ENCODE results near the gene COL4A4.

COL4A4 gene

DNA sequence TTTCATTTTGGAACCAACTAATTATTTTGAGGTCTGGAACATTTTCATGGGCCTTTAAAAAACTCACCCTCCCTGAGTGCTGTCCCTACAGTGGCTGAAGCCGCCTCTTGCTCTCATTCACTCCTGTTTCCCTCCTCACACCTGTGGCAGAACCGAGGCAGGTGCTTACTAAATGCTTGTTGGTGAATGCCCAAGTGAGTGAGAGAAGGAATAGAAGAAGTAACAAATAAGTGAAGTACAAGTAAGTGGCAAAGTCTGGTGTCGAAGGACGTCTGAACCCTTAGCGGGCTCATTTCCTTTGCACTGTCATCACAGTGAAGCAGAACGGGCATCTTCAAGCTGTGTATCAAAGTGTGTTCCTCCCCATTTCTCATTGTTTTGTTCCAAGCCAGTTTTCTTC is 192.9 kb downstream of the COL4A4 start:
- H3K27ac ChIP-seq (ENCODE audit: low read length), result no peak overlapping the region
- no peaks in the 10 kb centered on the region for H3K9me3 ChIP-seq (ENCODE audit: insufficient read depth, low read depth, low read length)
- no peak overlapping the region for H3K9ac ChIP-seq (ENCODE audit: low read depth, low read length)
- no peaks in the 10 kb centered on the region for H3K4me1 ChIP-seq (ENCODE audit: insufficient read depth, low read length)
- no peaks in the 10 kb centered on the region for H3K27me3 ChIP-seq (ENCODE audit: insufficient read depth, low read length)
- no peaks in the 10 kb centered on the region for H3K36me3 ChIP-seq (ENCODE audit: insufficient read depth, low read depth, low read length)
- H3K4me3 ChIP-seq (ENCODE audit: low read length), result no peak overlapping the region

DNA sequence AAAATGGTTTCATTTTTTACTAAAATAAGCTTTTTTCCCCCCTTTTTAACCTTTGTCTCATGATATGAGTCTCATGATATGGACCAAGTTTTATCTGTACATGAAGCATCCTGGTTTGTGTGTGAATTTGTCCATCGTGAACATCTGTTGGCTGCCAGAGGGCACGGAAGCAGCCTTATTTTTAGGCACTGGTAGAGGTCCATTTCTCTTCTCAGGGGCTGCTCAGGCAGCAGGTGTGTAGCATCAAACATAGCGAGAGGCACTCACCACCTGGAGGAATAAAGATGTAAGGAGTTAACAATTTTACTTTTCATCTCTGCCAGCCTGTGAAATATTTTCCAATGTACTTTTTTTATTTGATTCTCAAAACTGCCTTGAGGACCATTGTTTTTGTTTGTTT is 193.6 kb downstream of the COL4A4 start:
- Histone ChIP-seq H3K27me3 (ENCODE audit: insufficient read depth, low read length) (no peaks in the 10 kb centered on the region), H3K9ac (ENCODE audit: low read depth, low read length) (no peak overlapping the region), H3K4me3 (ENCODE audit: low read length) (no peak overlapping the region), H3K9me3 (ENCODE audit: insufficient read depth, low read depth, low read length) (no peaks in the 10 kb centered on the region), H3K4me1 (ENCODE audit: insufficient read depth, low read length) (no peaks in the 10 kb centered on the region), H3K27ac (ENCODE audit: low read length) (no peak overlapping the region), H3K36me3 (ENCODE audit: insufficient read depth, low read depth, low read length) (no peaks in the 10 kb centered on the region)

DNA sequence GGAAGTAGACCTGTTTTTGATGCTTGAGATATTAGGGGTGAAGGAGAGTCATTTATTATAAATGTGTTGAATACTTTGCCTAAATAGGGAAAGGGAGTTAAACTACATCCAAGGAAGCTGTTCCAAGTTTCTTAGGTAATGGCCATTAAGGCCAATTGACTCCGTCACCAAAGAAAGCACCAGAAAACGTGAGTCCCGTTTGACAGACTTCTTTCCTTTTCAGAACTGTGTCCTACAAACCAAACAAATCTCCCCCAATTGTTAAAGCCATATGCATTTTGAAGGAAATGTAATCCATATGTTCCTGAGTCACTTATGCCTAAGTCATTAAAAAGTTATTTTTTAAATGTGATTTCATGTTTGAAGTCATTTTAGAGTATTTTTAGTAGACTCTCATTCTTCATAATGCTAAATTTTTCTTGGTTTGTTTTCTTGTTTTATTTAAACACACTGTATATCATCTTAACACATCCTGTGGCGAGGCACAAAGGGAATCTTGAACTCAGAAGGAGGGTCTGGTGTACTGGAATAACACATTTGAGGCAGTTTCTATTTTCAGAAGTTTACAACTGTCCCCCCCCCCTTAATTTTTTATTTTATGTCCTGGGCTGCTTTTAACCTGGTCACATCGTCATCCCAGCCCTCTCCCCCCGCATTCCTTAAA is 194.5 kb downstream of the COL4A4 start:
- Histone ChIP-seq H3K4me1 (ENCODE audit: insufficient read depth, low read length) (no peaks in the 10 kb centered on the region), H3K4me3 (ENCODE audit: low read length) (no peak overlapping the region), H3K9me3 (ENCODE audit: insufficient read depth, low read depth, low read length) (no peaks in the 10 kb centered on the region), H3K27me3 (ENCODE audit: insufficient read depth, low read length) (no peaks in the 10 kb centered on the region), H3K9ac (ENCODE audit: low read depth, low read length) (no peak overlapping the region), H3K36me3 (ENCODE audit: insufficient read depth, low read depth, low read length) (no peaks in the 10 kb centered on the region), H3K27ac (ENCODE audit: low read length) (no peak overlapping the region)

DNA sequence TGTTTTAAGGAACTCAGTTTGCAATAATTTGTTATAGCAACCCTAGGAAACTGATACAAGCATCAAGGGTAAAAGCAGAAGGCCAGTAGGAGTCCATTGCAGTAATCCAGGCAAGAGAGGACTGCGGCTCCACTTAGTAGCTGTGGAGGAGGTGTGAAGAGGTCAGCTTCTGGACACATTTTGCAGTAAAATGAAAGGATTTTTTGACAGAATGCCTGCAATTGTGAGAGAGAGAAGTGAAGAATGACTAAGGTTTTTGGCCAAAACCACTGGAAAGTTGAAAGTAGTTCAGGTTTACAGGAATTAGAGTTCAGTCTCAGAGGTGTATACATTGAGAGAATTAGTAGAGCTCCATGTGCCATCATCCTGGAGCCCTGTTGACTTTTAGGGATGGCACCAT is 198.6 kb downstream of the COL4A4 start:
- no peak overlapping the region for H3K9ac ChIP-seq (ENCODE audit: low read depth, low read length)
- no peaks in the 10 kb centered on the region for H3K27me3 ChIP-seq (ENCODE audit: insufficient read depth, low read length)
- no peaks in the 10 kb centered on the region for H3K9me3 ChIP-seq (ENCODE audit: insufficient read depth, low read depth, low read length)
- H3K36me3 ChIP-seq (ENCODE audit: insufficient read depth, low read depth, low read length), result no peaks in the 10 kb centered on the region
- H3K4me1 ChIP-seq (ENCODE audit: insufficient read depth, low read length), result peaks cover 8% of the 10 kb centered on the region; the same call in 1 of the 2 replicates
- no peak overlapping the region for H3K27ac ChIP-seq (ENCODE audit: low read length)
- H3K4me3 ChIP-seq (ENCODE audit: low read length), result no peak overlapping the region

DNA sequence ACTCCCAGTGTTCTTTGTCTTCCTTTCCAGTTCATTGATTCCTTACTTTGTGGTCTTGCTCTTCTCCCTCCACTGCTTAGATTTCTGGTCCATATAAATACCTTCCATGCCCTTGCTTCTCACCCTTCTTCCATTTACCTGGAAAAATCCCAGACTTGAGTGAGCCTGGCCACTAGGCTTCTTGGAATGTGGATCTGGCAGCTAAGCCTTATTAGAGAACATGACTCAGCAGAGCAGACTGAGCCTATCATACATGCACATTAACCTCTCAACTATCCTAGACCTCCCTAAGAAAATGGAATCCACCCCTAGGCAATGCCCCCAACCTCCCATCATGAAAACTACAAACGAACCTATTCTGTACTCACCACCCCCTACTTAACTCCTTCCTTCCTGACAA is 200.5 kb downstream of the COL4A4 start:
- Histone ChIP-seq H3K9me3 (ENCODE audit: insufficient read depth, low read depth, low read length) (peaks cover 13% of the 10 kb centered on the region; the same call in 1 of the 2 replicates), H3K36me3 (ENCODE audit: insufficient read depth, low read depth, low read length) (no peaks in the 10 kb centered on the region), H3K27me3 (ENCODE audit: insufficient read depth, low read length) (no peaks in the 10 kb centered on the region), H3K4me3 (ENCODE audit: low read length) (no peak overlapping the region), H3K9ac (ENCODE audit: low read depth, low read length) (no peak overlapping the region), H3K27ac (ENCODE audit: low read length) (no peak overlapping the region), H3K4me1 (ENCODE audit: insufficient read depth, low read length) (peaks cover 8% of the 10 kb centered on the region; the same call in 1 of the 2 replicates)

DNA sequence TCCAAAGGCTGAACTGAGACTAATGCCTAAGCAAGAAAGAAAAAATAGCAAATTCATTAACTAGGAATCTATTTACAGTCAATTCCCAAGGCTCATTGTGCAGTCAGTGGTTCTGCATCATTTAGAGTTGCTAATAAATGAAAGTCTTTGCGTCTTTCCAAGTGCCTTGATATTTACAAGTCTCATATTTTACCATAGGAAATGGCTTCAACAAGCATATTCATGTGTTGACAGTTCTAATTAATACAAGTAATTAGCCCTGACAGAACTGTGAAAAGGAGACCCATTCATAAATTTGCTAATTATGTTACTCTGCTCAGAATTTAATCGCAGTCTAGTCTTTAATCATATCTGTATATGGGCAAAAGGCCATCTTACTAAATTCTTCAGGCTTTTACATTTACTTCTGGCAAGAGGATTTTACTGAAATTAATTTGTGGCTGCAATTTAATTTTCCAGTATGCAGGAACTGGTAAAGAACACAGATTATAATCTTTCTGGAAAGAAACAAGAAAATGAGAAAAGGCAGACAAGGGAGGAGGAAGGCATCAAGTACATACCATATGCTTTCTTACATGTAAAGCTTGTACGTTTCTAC is 201.7 kb downstream of the COL4A4 start:
- H3K4me3 ChIP-seq (ENCODE audit: low read length), result no peak overlapping the region
- H3K27ac ChIP-seq (ENCODE audit: low read length), result no peak overlapping the region
- no peaks in the 10 kb centered on the region for H3K27me3 ChIP-seq (ENCODE audit: insufficient read depth, low read length)
- peaks cover 16% of the 10 kb centered on the region for H3K9me3 ChIP-seq (ENCODE audit: insufficient read depth, low read depth, low read length)
- peaks cover 8% of the 10 kb centered on the region; the same call in 1 of the 2 replicates for H3K4me1 ChIP-seq (ENCODE audit: insufficient read depth, low read length)
- H3K36me3 ChIP-seq (ENCODE audit: insufficient read depth, low read depth, low read length), result no peaks in the 10 kb centered on the region
- H3K9ac ChIP-seq (ENCODE audit: low read depth, low read length), result no peak overlapping the region

DNA sequence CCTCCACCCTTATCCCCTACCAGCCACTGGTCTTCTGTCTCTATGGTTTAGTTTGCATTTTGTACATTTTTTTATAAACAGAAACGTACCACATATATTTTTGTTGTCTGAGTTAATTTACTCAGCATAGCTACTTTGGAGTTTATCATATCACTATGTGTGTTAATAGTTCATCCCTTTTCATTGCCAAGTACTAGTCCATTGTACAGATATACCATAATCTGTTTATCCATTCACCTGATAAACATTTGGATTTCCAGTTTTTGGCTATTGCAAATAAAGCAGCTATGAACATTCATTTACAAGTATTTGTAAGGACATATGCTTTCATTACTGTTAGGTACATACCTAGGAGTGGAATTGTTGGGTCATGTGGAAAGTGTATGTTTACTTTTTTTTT is 204.6 kb downstream of the COL4A4 start:
- no peak overlapping the region for H3K27ac ChIP-seq (ENCODE audit: low read length)
- no peak overlapping the region for H3K9ac ChIP-seq (ENCODE audit: low read depth, low read length)
- H3K4me3 ChIP-seq (ENCODE audit: low read length), result no peak overlapping the region
- peaks cover 8% of the 10 kb centered on the region; the same call in 1 of the 2 replicates for H3K4me1 ChIP-seq (ENCODE audit: insufficient read depth, low read length)
- no peaks in the 10 kb centered on the region for H3K27me3 ChIP-seq (ENCODE audit: insufficient read depth, low read length)
- H3K9me3 ChIP-seq (ENCODE audit: insufficient read depth, low read depth, low read length), result peaks cover 16% of the 10 kb centered on the region
- H3K36me3 ChIP-seq (ENCODE audit: insufficient read depth, low read depth, low read length), result no peaks in the 10 kb centered on the region

DNA sequence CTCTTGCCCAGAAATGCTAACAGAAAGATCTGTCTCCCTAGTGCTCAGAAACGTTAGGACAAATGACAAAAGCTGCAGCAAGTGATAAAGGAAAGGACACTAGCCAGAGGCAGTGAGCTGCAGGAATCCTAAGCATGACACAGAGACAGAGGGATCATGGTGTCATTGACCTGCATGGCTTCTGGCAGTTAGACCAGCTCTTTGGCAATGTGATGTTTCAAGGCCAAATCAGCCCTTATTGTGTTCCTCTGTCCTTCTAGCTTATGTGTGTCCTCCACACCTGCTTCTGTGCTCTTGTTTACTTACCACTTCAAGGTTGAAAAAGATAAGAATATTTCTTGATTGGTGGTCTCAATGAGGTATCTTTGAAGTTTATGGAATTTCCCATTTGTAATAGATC is 207.3 kb downstream of the COL4A4 start:
- Histone ChIP-seq H3K36me3 (ENCODE audit: insufficient read depth, low read depth, low read length) (no peaks in the 10 kb centered on the region), H3K4me1 (ENCODE audit: insufficient read depth, low read length) (no peaks in the 10 kb centered on the region), H3K9me3 (ENCODE audit: insufficient read depth, low read depth, low read length) (peaks cover 16% of the 10 kb centered on the region), H3K27ac (ENCODE audit: low read length) (no peak overlapping the region), H3K4me3 (ENCODE audit: low read length) (no peak overlapping the region), H3K9ac (ENCODE audit: low read depth, low read length) (no peak overlapping the region), H3K27me3 (ENCODE audit: insufficient read depth, low read length) (no peaks in the 10 kb centered on the region)

DNA sequence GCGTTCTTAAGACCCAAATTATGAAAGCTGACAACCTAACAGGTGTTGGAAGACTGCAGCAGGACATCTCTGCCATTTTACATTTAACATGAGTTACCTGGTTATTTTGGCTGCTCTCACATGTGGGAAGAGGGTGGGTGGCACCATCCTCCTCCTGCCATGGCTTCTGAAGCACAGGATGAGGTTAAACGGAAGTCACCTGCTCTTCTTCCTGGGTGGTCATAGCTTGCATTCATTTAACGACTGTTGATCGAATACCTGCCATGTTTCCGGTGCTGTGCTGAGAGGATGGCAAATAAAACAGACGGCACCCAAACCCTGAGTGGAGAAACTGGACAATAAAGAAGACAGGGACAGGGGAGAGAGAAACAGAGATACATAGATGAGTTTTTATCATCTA is 210.2 kb downstream of the COL4A4 start:
- no peaks in the 10 kb centered on the region for H3K4me1 ChIP-seq (ENCODE audit: insufficient read depth, low read length)
- H3K36me3 ChIP-seq (ENCODE audit: insufficient read depth, low read depth, low read length), result no peaks in the 10 kb centered on the region
- H3K9ac ChIP-seq (ENCODE audit: low read depth, low read length), result no peak overlapping the region
- peaks cover 5% of the 10 kb centered on the region for H3K9me3 ChIP-seq (ENCODE audit: insufficient read depth, low read depth, low read length)
- H3K27me3 ChIP-seq (ENCODE audit: insufficient read depth, low read length), result no peaks in the 10 kb centered on the region
- H3K27ac ChIP-seq (ENCODE audit: low read length), result no peak overlapping the region
- no peak overlapping the region for H3K4me3 ChIP-seq (ENCODE audit: low read length)

DNA sequence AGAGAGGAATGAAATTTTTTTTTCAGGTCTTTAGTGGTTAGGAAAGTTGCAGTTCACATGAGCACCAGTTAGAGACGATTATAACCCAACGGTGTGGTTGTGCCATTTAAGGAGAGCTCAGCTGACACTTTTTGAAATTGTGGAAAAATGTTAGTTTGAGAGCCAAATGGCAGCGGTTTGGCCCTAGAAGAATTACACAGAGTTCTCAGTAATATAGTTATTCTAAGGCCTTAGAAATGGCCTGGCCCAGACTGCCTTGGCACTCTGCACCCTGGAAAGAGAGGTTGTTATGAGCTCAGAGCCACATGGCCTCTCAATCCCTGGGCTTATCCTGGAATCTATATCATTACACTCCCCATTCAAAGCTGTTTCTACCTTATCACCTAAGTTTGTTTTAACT is 210.8 kb downstream of the COL4A4 start:
- Histone ChIP-seq H3K4me3 (ENCODE audit: low read length) (no peak overlapping the region), H3K9me3 (ENCODE audit: insufficient read depth, low read depth, low read length) (peaks cover 2% of the 10 kb centered on the region; the same call in 1 of the 2 replicates), H3K9ac (ENCODE audit: low read depth, low read length) (no peak overlapping the region), H3K4me1 (ENCODE audit: insufficient read depth, low read length) (no peaks in the 10 kb centered on the region), H3K36me3 (ENCODE audit: insufficient read depth, low read depth, low read length) (no peaks in the 10 kb centered on the region), H3K27ac (ENCODE audit: low read length) (no peak overlapping the region), H3K27me3 (ENCODE audit: insufficient read depth, low read length) (no peaks in the 10 kb centered on the region)

Measured in iPS-20b (cell line).